CD4-positive, alpha-beta T cell treated with Interleukin-21 for 1 hour (primary cell): ENCODE measurements around the gene GHITM.
"Not testable (repeated sequence)": the region's sequence is repeated elsewhere in the genome, so short reads cannot be mapped to it uniquely, and the experiment has no call there.

Experiments
- DNase-seq: peaks from one replicate; pipeline ENCODE4 v3.0.0-alpha.2; 2020

The GHITM gene

GRCh38 chr10:84139126-84140035 is at the start of gene GHITM:
TSS of gene GHITM (plus strand) at chr10:84139509. CDS start at chr10:84141501, 1,992 bp downstream.
- peak; percentile 100 for DNase-seq

GRCh38 chr10:84095811-84096497 is 43.4 kb upstream of the GHITM start:
- DNase-seq = no peak

GRCh38 chr10:84097787-84098353 is 41.4 kb upstream of the GHITM start:
- DNase-seq = no peak

- DNase-seq = no peak
Observed at GRCh38 chr10:84098667-84099066, 40.6 kb upstream of the GHITM start.

- no peak for DNase-seq
Observed at GRCh38 chr10:84101042-84101441, 38.3 kb upstream of the GHITM start.

- DNase-seq = no peak
Observed at GRCh38 chr10:84108797-84109196, 30.5 kb upstream of the GHITM start.

GRCh38 chr10:84109772-84110171 is 29.5 kb upstream of the GHITM start:
- not testable (repeated sequence) for DNase-seq

- DNase-seq = not testable (repeated sequence)
Observed at GRCh38 chr10:84113468-84113867, 25.8 kb upstream of the GHITM start.

- no peak for DNase-seq
Observed at GRCh38 chr10:84114088-84114667, 25.1 kb upstream of the GHITM start.

GRCh38 chr10:84117204-84117603 is 22.1 kb upstream of the GHITM start:
- not testable (repeated sequence) for DNase-seq

- DNase-seq = no peak
Observed at GRCh38 chr10:84117686-84118394, 21.5 kb upstream of the GHITM start.

GRCh38 chr10:84118395-84119006 is 20.8 kb upstream of the GHITM start:
- DNase-seq = no peak

- DNase-seq = no peak
Observed at GRCh38 chr10:84123362-84123761, 15.9 kb upstream of the GHITM start.

- DNase-seq = not testable (repeated sequence)
Observed at GRCh38 chr10:84125910-84126784, 13.2 kb upstream of the GHITM start.

- no peak for DNase-seq
Observed at GRCh38 chr10:84126785-84127167, 12.5 kb upstream of the GHITM start.

- DNase-seq = no peak
Observed at GRCh38 chr10:84135836-84136235, 3.5 kb upstream of the GHITM start.

- DNase-seq = no peak
Observed at GRCh38 chr10:84137811-84138210, 1.5 kb upstream of the GHITM start.

- DNase-seq = peak; percentile 78
Observed at GRCh38 chr10:84138478-84139125, 707 bp upstream of the GHITM start.

GRCh38 chr10:84140036-84140379 is 699 bp downstream of the GHITM start:
- no peak for DNase-seq

- DNase-seq = no peak
Observed at GRCh38 chr10:84147347-84147746, 8.0 kb downstream of the GHITM start.
